ENCODE results near the gene ETV4.

Gene ETV4

DNA sequence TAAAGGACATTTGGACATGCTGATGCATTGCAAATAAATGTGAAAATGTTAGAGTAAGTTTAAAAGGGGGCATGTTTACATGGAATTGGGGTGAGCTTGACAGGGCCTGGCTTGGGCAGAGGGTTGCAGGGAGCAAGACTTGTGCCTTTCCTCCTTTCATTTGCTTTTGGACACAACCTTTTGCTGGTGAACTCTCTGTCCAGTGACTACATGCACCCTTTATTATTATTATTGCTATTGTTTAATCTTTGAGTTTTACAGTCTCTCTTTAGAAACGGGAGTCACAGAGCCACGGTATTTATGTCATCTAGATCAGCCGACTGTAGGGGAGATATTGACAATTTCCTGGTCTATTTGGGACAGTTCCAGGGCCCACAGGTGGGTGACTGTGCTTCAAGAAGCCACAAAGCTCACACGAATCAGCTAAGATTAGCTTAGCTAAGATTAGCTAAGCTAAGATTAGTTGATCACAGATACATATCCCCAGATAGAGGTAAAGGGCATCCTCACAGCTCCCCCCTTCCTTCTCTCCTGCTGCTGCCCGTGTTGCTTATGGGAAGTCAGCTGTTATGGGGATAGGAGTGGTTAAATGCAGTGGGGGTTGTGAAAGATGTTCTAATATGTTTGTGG lies 28.9 kb upstream of the ETV4 start:
- no peaks in the 10 kb centered on the region for H3K9me3 ChIP-seq
- H3K4me3 ChIP-seq = no peak overlapping the region

DNA sequence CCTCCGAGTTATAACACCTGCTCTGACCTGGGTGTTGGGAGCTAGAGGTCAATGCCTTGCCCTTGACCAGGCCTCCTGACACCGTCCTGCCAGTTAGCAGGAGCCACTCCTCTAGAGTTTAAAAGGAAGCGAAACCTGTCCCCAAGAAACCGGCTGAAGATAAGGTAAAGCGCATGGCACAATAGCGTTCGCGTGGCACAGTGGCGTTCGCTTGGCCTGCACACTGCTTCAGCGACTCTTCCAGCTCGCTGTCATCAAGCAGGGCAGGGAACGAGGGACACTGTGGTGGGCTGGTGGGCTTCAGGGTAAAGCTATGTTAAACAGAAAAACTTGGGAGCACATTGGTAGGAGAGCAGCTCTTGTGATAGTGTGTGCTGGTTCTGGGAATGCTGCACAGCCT lies 28.2 kb upstream of the ETV4 start:
- no peaks in the 10 kb centered on the region for H3K9me3 ChIP-seq
- TF ChIP-seq, protein P1, sequence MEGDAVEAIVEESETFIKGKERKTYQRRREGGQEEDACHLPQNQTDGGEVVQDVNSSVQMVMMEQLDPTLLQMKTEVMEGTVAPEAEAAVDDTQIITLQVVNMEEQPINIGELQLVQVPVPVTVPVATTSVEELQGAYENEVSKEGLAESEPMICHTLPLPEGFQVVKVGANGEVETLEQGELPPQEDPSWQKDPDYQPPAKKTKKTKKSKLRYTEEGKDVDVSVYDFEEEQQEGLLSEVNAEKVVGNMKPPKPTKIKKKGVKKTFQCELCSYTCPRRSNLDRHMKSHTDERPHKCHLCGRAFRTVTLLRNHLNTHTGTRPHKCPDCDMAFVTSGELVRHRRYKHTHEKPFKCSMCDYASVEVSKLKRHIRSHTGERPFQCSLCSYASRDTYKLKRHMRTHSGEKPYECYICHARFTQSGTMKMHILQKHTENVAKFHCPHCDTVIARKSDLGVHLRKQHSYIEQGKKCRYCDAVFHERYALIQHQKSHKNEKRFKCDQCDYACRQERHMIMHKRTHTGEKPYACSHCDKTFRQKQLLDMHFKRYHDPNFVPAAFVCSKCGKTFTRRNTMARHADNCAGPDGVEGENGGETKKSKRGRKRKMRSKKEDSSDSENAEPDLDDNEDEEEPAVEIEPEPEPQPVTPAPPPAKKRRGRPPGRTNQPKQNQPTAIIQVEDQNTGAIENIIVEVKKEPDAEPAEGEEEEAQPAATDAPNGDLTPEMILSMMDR (IDR thresholded peaks at IDR 0.05) = no peak
- no peaks in the 10 kb centered on the region for H3K36me3 ChIP-seq
- H3K4me1 ChIP-seq = peaks cover 0 to 22% (median 11%) of the 10 kb centered on the region in 4 donors
- H3K27ac ChIP-seq = no peak overlapping the region
- no peaks in the 10 kb centered on the region for H3K27me3 ChIP-seq
- intact Hi-C loops (cut with DNase I; ENCODE audit: low total_unique reads) = no loop called here
- H3K4me3 ChIP-seq = no peak overlapping the region
- no peak for DNase-seq

More for the DNA sequence above, 28.9 kb upstream of the ETV4 start:
- H3K4me1 ChIP-seq = peaks cover 0 to 26% (median 12%) of the 10 kb centered on the region in 4 donors
- no peak for DNase-seq
- H3K27ac ChIP-seq = no peak overlapping the region
- no peaks in the 10 kb centered on the region for H3K36me3 ChIP-seq
- intact Hi-C loops (cut with DNase I; ENCODE audit: low total_unique reads) = loop anchor here (5.0 kb wide), 1 partner anchor 192 kb away; no protein-coding TSS in a partner anchor
- no peaks in the 10 kb centered on the region for H3K27me3 ChIP-seq
- TF ChIP-seq, protein P1 (IDR thresholded peaks at IDR 0.05) = no peak

DNA sequence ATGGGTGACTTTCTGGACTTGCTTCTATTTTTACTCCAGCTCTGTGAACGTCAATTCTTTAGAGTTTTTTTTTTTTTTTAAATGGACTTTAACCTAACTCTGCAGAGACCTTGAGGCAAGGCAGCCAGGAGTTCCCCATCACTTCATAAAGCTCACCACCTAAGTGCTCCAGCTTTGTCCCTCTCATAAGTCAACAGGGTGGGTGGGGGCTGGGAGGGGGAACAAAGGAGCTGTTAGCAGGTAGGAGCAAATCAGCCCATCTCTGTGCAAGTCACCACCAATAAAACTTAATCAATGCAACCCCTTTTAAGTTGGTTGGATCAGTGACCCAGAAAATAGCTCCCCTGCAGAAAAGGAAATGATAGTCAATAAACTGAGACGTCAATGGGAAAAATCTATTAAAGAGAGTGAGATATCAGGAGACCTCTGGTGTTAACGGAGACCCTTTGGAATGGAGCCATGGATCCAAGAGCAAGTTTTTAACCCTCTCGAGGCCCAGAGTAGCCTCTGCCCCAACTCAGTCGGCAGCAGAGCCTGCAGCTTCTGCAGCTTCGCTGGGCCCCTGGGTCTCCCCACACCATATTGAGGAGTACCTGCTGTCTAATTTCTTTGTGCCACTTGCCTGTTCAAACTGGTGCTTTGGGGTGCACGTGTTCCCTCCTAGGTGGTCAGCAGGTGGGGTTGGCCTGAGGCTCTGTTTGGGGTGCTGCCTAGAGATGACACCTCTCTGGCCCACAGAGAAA lies 27.6 kb upstream of the ETV4 start:
- Histone ChIP-seq H3K36me3 (no peaks in the 10 kb centered on the region), H3K27ac (no peak overlapping the region), H3K9me3 (no peaks in the 10 kb centered on the region), H3K27me3 (no peaks in the 10 kb centered on the region), H3K4me1 (peaks cover 0 to 16% (median 6%) of the 10 kb centered on the region in 4 donors), H3K4me3 (no peak overlapping the region)
- no peak for DNase-seq
- intact Hi-C loops (cut with DNase I; ENCODE audit: low total_unique reads) = no loop called here
- TF ChIP-seq, protein P1 (IDR thresholded peaks at IDR 0.05) = no peak

DNA sequence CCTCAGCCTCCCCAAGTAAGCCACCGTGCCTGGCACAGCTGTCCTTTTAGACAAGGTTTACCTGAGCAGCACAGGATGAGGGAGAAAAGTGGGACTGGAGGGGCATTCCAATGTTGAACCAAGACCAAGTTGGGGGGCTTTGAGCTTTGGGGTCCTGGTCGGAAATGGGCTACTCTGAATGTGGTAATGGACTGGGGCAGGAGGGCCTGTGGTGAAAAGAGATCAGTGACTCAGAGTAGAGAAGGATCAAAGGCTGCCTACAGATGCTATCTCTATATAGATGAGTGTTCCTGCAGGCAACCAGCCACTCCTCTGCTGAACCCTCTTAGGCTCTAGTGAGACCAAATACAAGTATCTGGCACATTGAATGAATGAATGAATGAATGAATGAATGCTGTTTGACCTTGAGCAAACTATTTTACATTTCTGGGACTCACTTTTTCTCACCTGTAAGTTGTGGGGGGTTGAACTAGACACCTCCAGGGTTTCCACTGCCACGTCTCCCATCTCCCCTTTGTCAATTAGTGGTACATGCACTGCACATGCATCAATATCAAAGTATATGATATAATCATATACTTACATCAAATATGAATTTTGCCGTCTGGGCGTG lies 26.3 kb upstream of the ETV4 start:
- Histone ChIP-seq H3K4me1 (peaks cover 0 to 4% (median 0%) of the 10 kb centered on the region in 4 donors), H3K36me3 (no peaks in the 10 kb centered on the region), H3K9me3 (no peaks in the 10 kb centered on the region), H3K4me3 (no peak overlapping the region), H3K27me3 (no peaks in the 10 kb centered on the region), H3K27ac (no peak overlapping the region)
- intact Hi-C loops (cut with DNase I; ENCODE audit: low total_unique reads) = no loop called here
- DNase-seq = no peak
- TF ChIP-seq, protein P1 (IDR thresholded peaks at IDR 0.05) = no peak

DNA sequence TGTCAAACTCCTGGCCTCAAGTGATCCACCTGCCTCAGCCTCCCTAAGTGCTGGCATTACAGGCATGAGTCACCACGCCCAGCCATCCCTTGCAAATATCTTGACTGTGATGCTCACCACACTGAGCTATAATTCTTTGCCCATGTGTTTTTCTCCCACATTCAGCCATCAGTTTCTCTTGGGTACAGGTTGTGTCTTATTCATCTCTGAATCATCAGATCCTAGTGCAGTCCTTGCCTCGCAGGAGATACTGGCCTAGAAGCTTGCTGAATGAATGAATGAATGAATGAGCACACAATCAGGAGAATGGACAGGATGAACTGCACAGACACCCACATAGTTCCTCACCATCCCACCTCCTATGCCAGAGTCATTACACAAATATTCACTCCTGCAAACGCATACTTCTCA lies 24.4 kb upstream of the ETV4 start:
- TF ChIP-seq, protein P1 (IDR thresholded peaks at IDR 0.05) = no peak
- H3K4me1 ChIP-seq = no peaks in the 10 kb centered on the region
- H3K36me3 ChIP-seq = no peaks in the 10 kb centered on the region
- H3K4me3 ChIP-seq = no peak overlapping the region
- no peaks in the 10 kb centered on the region for H3K9me3 ChIP-seq
- intact Hi-C loops (cut with DNase I; ENCODE audit: low total_unique reads) = no loop called here
- DNase-seq = no peak
- H3K27ac ChIP-seq = no peak overlapping the region
- H3K27me3 ChIP-seq = no peaks in the 10 kb centered on the region
